Motor neuron (in vitro differentiated cells): Measurements from ENCODE around the gene SLC44A2. TPM values are rescaled to one million over a fixed set of nuclear protein-coding genes. Genes with fewer than 3 reads are reported as not detected.
A peak's percentile ranks its signal among the peaks of the same experiment; 100 is the strongest.

ENCODE experiments used
- ATAC-seq, 8 experiments: fragments of 200-7000 bp; cut with Tn5 transposase; replicated peaks in 6 of 8; 2 replicates each; pipeline ENCODE4 v1.8.0; 2021; ENCODE audit warnings: mild to moderate bottlenecking in 8 of 8, moderate library complexity in 8 of 8
- H3K27ac ChIP-seq, 2 donors: fragments of 250-450 bp; sonication (Bioruptor Pico); 2 replicates each; pipeline ENCODE4 v1.9.0; 2021; ENCODE audit warnings: antibody characterized with exemption in 2 of 2, mild to moderate bottlenecking in 2 of 2, moderate library complexity in 1 of 2
- H3K4me1 ChIP-seq, 2 donors: fragments of 250-450 bp; sonication (Bioruptor Pico); replicated peaks in 1 of 2; 2 replicates each; pipeline ENCODE4 v1.6.1; 2021; ENCODE audit warnings: antibody characterized with exemption in 2 of 2, mild to moderate bottlenecking in 2 of 2, moderate library complexity in 1 of 2
- H3K4me3 ChIP-seq, 5 donors: fragments of 250-450 bp; sonication (Bioruptor Pico); 2 replicates each; pipeline ENCODE4 v1.9.0; 2021; ENCODE audit warnings: antibody characterized with exemption in 5 of 5, mild to moderate bottlenecking in 5 of 5, moderate library complexity in 4 of 5
- WGBS, 10 experiments: fragments of 450-650 bp; shearing (Covaris generic); methylation state at CpG; one replicate each; pipeline ENCODE4 v1.0.0; 2022; 5-methylcytosine and 5-hydroxymethylcytosine counted together
- in situ Hi-C, 9 experiments: fragments of 400-800 bp; cut with MboI; loops; one replicate each; pipeline ENCODE4 v1.15.0; 2021; ENCODE audit warnings: low sequenced_read_pairs in 9 of 9, low pct_unique_long_range_greater_than_20kb in 2 of 9; ENCODE audit not compliant: unreplicated experiment in 9 of 9
- total RNA-seq, 8 experiments: library from RNA; unstranded; fragments of 300-600 nt; gene quantifications; 2 replicates each; pipeline versions ENCODE4 v1.2.3 to v1.2.4, GENCODE V29; 2022

SLC44A2 gene
- 100 to 1,000 TPM in 4 of 8 experiments, 10 to 100 TPM in 4; 18.6 to 157 (median 83.2) TPM for total RNA-seq

DNA sequence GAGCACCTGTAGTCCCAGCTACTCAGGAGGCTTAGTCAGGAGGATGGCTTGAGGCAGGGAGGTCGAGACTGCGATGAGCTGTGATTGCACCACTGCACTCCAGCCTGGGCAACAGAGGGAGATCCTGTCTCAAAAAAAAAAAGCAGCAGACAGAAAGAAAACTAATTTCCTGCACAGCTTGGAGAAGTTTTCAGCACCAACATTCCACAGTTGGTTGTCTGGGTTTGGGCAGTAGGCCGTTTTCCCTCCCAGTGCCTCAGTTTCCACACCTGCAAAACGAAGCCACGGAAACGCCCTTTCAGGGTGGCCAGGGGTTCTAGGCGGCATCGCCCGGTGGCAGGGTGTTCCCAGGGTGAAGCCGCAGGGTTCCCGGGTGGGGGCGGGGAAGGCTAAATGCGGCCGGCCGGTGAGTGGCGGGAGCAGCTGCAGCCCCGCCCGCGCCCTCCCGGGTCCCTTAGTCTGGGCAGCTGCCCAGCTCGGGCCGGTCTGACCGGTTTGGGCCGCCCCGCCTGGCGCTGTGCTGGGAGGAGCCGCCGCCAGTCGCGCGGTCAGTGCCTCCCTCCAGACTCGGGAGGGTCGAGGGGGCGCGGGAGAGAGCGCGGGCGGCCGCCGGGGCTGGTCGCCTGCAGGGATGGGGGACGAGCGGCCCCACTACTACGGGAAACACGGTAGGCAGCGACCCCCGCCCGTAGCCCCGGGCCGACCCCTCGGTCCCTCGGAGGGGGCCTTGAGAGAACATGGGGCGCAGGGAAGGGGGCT is at the start of gene SLC44A2:
TSS of gene SLC44A2 (plus strand) at position 551 of the 759 bp plus-strand sequence. CDS start at position 632, 81 bp downstream.
- peak; percentile 96 to 100 (median 99) for ATAC-seq
- H3K4me1 ChIP-seq = peaks cover 12 to 35% of the 10 kb centered on the region in 2 donors
- H3K27ac ChIP-seq = peak within 1 kb of the TSS; percentile 67 to 86
- WGBS, 10 experiments = 20 to 75% (median 40%) methylated on average over 1 to 2 of the region's 53 CpGs; no CpG with 5 or more reads in 5 of the 10 experiments
- peak within 1 kb of the TSS; percentile 59 to 95 (median 65) for H3K4me3 ChIP-seq
- in situ Hi-C loops = no loop called here

DNA sequence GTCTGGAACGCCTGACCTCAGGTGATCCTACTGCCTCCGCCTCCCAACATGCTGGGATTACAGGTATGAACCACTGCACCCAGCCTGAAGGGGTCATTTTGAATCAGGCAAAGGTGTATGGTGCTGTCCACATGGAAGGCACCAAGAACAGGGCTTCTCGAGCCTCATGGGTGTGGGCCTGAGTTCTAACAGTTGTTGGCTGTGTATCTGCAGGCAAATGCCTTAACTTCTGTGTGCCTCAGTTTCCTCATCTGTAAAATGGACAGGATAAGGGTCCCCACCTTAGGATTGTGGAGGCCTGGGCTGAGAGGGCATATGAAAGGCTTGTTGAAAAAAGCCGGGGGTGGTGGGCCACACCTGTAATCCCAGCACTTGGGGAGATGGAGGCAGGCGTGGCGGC is 47.4 kb upstream of the SLC44A2 start:
- ATAC-seq = no peak
- no peak overlapping the region for H3K4me3 ChIP-seq
- 20 to 94% (median 81%) methylated on average over 1 to 5 of the region's 6 CpGs; no CpG with 5 or more reads in 2 of the 10 experiments for WGBS, 10 experiments
- H3K27ac ChIP-seq = no peak overlapping the region
- H3K4me1 ChIP-seq = peaks cover 0 to 3% of the 10 kb centered on the region in 2 donors
- in situ Hi-C loops = loop anchor here in 1 of 9 experiments (25.0 kb wide), 1 partner anchor 284 kb away; the partner anchor contains the start of gene CARM1

DNA sequence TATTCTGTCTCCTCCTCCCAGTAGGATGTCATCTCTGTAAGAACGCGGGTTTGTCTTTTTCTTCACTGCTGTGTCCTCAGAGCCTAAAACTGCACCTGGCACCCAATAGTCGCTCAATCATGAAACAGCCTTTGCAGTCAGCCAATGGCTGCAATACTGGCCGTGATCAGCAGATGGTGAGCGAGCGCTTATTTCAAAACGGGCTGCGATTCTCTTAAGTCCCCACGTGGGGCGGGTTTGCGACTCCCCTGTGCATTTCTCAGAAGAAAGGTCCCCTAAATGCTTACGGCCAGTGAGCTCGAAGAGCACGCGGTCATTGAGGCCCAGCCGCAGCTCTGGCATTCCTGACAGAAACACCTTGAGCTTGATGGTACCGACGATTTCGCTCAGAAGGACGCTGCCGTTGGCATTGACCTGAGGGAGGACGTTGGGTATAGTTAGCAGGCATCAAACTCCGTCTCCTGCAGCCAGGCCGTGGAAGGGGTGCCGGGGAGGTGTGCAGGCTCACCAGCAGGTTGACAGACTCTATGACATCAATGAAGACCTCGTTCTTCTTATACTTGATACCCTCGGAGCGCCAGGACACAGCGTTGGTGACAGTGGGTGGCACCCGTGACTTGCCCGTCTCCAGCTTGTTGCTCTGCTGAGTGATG is 44.2 kb upstream of the SLC44A2 start:
- Histone ChIP-seq H3K4me1 (peaks cover 0 to 3% of the 10 kb centered on the region in 2 donors), H3K27ac (no peak overlapping the region), H3K4me3 (no peak overlapping the region)
- in situ Hi-C loops = loop anchor here in 3 of 9 experiments (5.0 to 25.0 kb wide), 3 partner anchors 61 to 281 kb away; partner anchors contain the start of gene CARM1 (in 1 of the 3)
- peak; percentile 79 to 95 (median 86) for ATAC-seq
- 0 to 30% (median 0%) methylated on average over 1 to 18 of the region's 31 CpGs; no CpG with 5 or more reads in 3 of the 10 experiments for WGBS, 10 experiments

DNA sequence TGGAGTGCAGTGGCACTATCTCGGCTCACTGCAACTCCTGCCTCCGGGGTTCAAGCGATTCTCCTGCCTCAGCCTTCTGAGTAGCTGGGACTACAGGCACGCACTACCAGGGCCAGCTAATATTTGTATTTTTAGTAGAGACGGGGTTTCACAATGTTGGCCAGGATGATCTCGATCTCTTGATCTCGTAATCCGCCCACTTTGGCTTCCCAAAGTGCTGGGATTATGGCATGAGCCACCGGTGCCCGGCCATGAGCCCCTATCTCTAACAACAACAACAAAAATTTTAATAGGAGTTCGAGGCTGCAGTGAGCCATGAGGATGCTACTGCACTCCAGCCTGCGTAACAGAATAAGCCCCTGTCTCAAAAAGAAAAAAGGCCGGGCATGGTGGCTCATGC is 43.3 kb upstream of the SLC44A2 start:
- Histone ChIP-seq H3K4me1 (peaks cover 0 to 3% of the 10 kb centered on the region in 2 donors), H3K27ac (no peak overlapping the region), H3K4me3 (no peak overlapping the region)
- no peak for ATAC-seq
- in situ Hi-C loops = loop anchor here in 3 of 9 experiments (5.0 to 25.0 kb wide), 3 partner anchors 60 to 280 kb away; partner anchors contain the start of gene CARM1 (in 1 of the 3)
- 57 to 93% (median 90%) methylated on average over 2 to 8 of the region's 13 CpGs; no CpG with 5 or more reads in 4 of the 10 experiments for WGBS, 10 experiments

DNA sequence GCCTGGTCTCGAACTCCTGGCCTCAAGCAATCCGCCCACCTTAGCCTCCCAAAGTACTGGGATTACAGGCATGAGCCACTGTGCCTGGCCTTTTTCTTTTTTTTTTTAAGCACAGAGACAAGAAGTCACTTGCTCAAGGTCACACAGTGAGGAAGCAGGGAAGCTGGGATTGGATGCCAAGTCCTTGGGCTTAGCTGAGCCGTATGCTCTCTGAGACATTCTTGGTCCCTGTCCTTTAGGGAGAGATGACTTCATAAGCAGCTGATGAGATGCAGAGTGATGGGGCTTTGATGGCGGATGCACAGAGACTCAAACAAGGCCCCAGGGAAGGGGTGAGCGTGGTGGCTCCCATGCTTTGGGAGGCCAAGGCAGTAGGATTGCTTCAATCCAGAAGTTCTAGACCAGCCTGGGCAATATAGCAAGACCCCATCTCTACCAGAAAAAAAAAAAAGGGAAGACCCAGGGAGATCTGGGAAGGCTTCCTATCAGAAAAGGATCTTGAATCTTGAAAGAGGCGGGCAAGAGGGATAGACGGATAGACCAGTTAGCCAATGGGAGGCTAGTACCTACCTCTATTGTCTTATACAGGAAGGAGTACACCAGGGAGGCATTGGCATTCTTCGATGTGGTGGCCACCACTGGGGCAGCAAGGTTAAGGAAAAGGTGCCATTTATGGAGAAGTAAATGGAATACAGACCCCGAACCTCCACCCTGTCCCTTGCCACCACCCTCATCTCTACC is 42.1 kb upstream of the SLC44A2 start:
- peaks cover 0 to 3% of the 10 kb centered on the region in 2 donors for H3K4me1 ChIP-seq
- peak in 2 of 8 experiments; percentile 23 to 34 for ATAC-seq
- in situ Hi-C loops = loop anchor here in 3 of 9 experiments (5.0 to 25.0 kb wide), 3 partner anchors 59 to 279 kb away; partner anchors contain the start of gene CARM1 (in 1 of the 3)
- WGBS, 10 experiments = 45 to 100% (median 79%) methylated on average over 1 to 6 of the region's 9 CpGs; no CpG with 5 or more reads in 2 of the 10 experiments
- no peak overlapping the region for H3K27ac ChIP-seq
- no peak overlapping the region for H3K4me3 ChIP-seq

DNA sequence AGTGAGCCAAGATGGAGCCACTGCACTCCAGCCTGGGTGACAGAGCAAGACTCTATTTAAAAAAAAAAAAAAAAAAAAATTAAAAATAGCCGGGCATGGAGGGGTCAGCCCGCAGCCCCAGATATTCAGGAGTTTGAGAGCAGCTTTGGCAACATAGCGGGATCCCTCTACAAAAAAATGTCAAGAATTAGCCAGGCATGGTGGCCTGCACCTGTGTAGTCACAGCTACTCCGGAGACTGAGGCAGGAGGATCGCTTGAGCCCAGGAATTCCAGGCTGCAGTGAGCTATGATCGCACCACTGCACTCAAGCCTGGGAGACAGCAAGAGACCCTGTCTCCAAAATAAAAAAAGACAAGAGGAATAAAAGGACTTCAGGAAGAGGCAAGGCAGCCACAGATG is 39.0 kb upstream of the SLC44A2 start:
- no peak overlapping the region for H3K4me3 ChIP-seq
- 34 to 97% (median 85%) methylated on average over 2 to 5 of the region's 6 CpGs; no CpG with 5 or more reads in 2 of the 10 experiments for WGBS, 10 experiments
- no peaks in the 10 kb centered on the region for H3K4me1 ChIP-seq
- in situ Hi-C loops = loop anchor here in 2 of 9 experiments (10.0 to 25.0 kb wide), 2 partner anchors 58 to 276 kb away; partner anchors contain the start of gene CARM1 (in 1 of the 2)
- H3K27ac ChIP-seq = no peak overlapping the region
- no peak for ATAC-seq

DNA sequence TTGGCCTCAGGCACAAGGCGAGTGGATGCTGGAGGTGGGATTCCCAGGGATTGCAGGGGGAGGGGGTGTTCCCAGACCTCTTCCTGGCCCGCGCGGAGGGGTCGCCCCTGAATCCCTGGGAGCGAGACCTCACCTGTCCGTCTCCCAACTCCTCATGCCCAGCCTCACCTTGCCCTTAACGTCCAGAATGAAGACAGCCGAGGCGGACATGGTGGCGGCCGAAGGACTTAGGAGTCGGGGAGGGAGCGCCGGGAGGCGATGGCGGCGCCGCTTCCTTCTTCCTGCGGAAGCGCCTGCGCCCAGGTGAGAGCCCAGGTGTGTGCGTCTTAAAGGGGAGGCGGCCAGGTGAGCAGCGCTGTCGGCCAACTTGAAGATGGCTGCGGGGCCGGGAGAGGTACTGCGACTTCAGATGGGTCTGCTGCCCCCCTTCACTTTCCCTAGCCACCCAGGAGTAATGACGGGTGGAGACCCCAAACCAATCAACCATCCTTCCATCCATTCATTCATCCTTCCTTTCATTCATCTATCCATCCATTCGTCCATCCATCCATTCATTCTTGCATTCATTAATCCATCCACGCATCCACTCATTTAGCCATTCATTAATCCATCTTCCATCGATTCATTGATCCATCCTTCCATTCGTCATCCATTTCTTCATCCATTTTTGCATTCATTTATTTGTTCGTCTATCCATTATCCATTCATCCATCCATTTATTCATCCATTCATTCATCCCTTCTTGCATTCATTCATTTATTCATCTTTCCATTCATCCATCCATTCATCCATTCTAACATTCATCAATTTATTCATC is 38.1 kb upstream of the SLC44A2 start, which contains the start of gene AP1M2:
TSS of gene AP1M2 (minus strand) at position 291 of the 817 bp plus-strand sequence. CDS start at position 210, 81 bp downstream.
- Histone ChIP-seq H3K4me1 (no peaks in the 10 kb centered on the region), H3K27ac (no peak within 1 kb of the TSS), H3K4me3 (no peak within 1 kb of the TSS)
- in situ Hi-C loops = loop anchor here in 2 of 9 experiments (10.0 to 25.0 kb wide), 2 partner anchors 58 to 275 kb away; partner anchors contain the start of gene CARM1 (in 1 of the 2)
- WGBS, 10 experiments = 15 to 83% (median 56%) methylated on average over 1 to 16 of the region's 35 CpGs
- no peak for ATAC-seq

DNA sequence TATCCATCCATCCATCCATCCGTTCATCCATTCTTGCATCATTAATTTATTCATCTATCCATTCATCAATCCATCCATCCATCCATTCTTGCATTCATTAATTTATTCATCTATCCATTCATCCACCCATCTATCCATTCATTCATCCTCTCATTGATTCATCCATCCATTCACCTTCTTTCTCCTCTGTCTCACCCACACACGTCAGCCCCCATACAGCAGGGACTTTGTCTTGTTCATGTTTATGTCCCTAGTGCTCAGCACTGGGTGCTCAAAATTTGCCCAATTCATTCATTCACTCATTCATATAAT is 37.6 kb upstream of the SLC44A2 start:
- ATAC-seq = no peak
- in situ Hi-C loops = loop anchor here in 2 of 9 experiments (10.0 to 25.0 kb wide), 2 partner anchors 57 to 275 kb away; partner anchors contain the start of gene CARM1 (in 1 of the 2)
- WGBS, 10 experiments = 75 to 100% (median 91%) methylated on average over 1 to 2 of the region's 2 CpGs

DNA sequence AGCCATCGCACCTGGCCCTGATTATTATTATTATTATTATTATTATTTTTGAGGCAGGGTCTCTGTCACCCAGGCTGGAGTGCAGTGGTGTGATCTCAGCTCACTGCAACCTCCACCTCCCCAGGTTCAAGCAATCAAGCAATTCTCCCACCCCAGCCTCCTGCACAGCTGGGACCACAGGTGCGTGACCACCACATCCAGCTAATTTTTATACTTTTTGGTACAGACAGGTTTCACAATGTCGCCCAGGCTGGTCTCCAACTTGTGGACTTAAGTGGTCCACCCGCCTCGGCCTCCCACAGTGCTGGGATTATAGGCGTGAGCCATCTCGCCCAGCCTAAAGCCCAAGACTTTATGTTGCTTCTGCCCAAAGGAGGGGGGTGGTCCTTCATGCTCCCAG is 32.2 kb upstream of the SLC44A2 start:
- WGBS, 10 experiments = 80 to 100% (median 85%) methylated on average over 1 to 5 of the region's 7 CpGs; no CpG with 5 or more reads in 6 of the 10 experiments
- Histone ChIP-seq H3K4me3 (no peak overlapping the region), H3K27ac (no peak overlapping the region), H3K4me1 (no peaks in the 10 kb centered on the region)
- in situ Hi-C loops = loop anchor here in 1 of 9 experiments (25.0 kb wide), 1 partner anchor 269 kb away; the partner anchor contains the start of gene CARM1
- no peak for ATAC-seq

More for the DNA sequence above, 37.6 kb upstream of the SLC44A2 start:
- H3K27ac ChIP-seq = no peak overlapping the region
- no peak overlapping the region for H3K4me3 ChIP-seq
- no peaks in the 10 kb centered on the region for H3K4me1 ChIP-seq

DNA sequence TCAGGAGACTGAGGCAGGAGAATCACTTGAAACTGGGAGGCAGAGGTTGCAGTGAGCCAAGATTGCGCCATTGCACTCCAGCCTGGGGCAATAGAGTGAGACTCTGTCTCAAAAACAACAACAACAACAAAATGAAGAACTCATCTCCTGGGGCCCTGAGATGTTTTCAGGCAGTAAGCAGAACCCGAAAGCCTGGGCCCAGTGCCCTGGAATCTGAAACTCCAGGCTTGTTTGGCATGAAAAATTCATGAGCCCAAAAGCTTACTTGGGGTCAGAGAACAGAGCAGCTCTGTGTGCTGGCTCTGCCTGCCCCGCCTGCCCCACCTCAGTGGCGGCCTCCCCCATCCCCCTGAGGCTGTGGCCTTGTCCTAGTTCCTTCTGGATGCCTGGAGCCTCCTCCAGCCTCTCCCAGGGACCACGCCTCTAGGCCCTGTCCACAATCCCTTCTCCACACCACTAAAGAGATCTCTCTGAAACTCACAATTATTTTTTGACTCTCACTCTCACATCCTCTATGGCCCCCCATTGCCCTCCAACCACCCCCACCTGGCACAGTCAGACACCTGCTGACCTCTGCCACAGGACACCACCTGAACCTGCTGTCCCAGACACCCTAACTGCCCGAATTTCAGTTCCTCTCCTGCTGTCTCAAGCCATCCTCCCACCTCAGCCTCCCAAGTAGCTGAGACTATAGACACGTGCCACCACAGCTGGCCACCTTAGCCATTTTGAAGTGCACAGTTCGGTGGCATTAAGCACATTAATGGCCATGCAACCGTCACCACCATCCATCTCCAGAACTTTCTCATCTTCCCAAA is 31.3 kb upstream of the SLC44A2 start:
- no peak overlapping the region for H3K4me3 ChIP-seq
- no peak overlapping the region for H3K27ac ChIP-seq
- in situ Hi-C loops = loop anchor here in 1 of 9 experiments (25.0 kb wide), 1 partner anchor 268 kb away; the partner anchor contains the start of gene CARM1
- H3K4me1 ChIP-seq = no peaks in the 10 kb centered on the region
- 17 to 100% (median 54%) methylated on average over 1 to 4 of the region's 9 CpGs; no CpG with 5 or more reads in 1 of the 10 experiments for WGBS, 10 experiments
- peak in 3 of 8 experiments; percentile 95 to 99 (median 96) for ATAC-seq

DNA sequence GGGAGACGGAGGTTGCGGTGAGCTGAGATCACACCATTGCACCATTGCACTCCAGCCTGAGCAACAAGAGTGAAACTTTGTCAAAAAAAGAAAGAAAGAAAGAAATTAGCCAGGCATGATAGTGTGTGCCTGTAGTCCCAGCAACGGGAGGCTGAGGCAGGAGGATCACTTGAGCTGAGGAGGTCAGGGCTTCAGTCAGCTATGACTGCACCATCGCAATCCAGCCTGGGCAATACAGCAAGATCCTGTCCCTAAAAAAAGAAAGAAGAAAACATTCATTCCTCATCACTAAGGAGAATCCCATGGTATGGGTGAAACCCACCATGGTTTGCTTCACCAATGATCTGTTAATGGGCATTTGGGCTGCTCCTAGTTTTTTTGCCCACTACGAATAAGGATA is 25.2 kb upstream of the SLC44A2 start:
- WGBS, 10 experiments = 68 to 100% (median 83%) methylated on average over 1 to 5 of the region's 5 CpGs; no CpG with 5 or more reads in 1 of the 10 experiments
- in situ Hi-C loops = no loop called here
- ATAC-seq = no peak
- peaks cover 8 to 10% of the 10 kb centered on the region in 2 donors for H3K4me1 ChIP-seq
- H3K27ac ChIP-seq = no peak overlapping the region
- no peak overlapping the region for H3K4me3 ChIP-seq
